ENCODE data around the gene CDC73.

The CDC73 gene

GRCh38 chr1:193083365-193084088, 38.3 kb upstream of the CDC73 start:
- ATAC-seq = no peak
- TF ChIP-seq ISL1 (CRISPR knock-in tag; IDR thresholded peaks at IDR 0.05) (no peak), ZFP3 (CRISPR knock-in tag; IDR thresholded peaks at IDR 0.05) (no peak), ESRRG (CRISPR knock-in tag; IDR thresholded peaks at IDR 0.05) (no peak), POU6F1 (CRISPR knock-in tag; IDR thresholded peaks at IDR 0.05; ENCODE audit: borderline replicate concordance, low read depth) (no peak), PATZ1 (CRISPR knock-in tag; IDR thresholded peaks at IDR 0.05; ENCODE audit: borderline replicate concordance) (no peak)

GRCh38 chr1:193085263-193085662, 36.6 kb upstream of the CDC73 start:
- no peak for ATAC-seq
- TF ChIP-seq RARB (CRISPR knock-in tag; IDR thresholded peaks at IDR 0.05) = no peak
- no peak for TF ChIP-seq OSR1 (CRISPR knock-in tag; IDR thresholded peaks at IDR 0.05)
- TF ChIP-seq ZNF8 (CRISPR knock-in tag; IDR thresholded peaks at IDR 0.05) = no peak
- TF ChIP-seq ARNTL (CRISPR knock-in tag; IDR thresholded peaks at IDR 0.05; ENCODE audit: borderline replicate concordance, low read depth) = no peak
- no peak for TF ChIP-seq ZNF565 (CRISPR knock-in tag; conservative IDR thresholded peaks at IDR 0.05; ENCODE audit: low read depth)
- TF ChIP-seq ISL1 (CRISPR knock-in tag; IDR thresholded peaks at IDR 0.05) = no peak
- TF ChIP-seq SNAI2 (CRISPR knock-in tag; IDR thresholded peaks at IDR 0.05) = no peak
- no peak for TF ChIP-seq TCF4 (CRISPR knock-in tag; IDR thresholded peaks at IDR 0.05; ENCODE audit: borderline replicate concordance)
- no peak for TF ChIP-seq PATZ1 (CRISPR knock-in tag; IDR thresholded peaks at IDR 0.05; ENCODE audit: borderline replicate concordance)
- no peak for TF ChIP-seq POU6F1 (CRISPR knock-in tag; IDR thresholded peaks at IDR 0.05; ENCODE audit: borderline replicate concordance, low read depth)
- TF ChIP-seq ZFP30 (CRISPR knock-in tag; IDR thresholded peaks at IDR 0.05) = no peak
- TF ChIP-seq CSDC2 (CRISPR knock-in tag; IDR thresholded peaks at IDR 0.05) = no peak
- TF ChIP-seq ZC3H10 (CRISPR knock-in tag; IDR thresholded peaks at IDR 0.05) = no peak
- TF ChIP-seq TOX (CRISPR knock-in tag; IDR thresholded peaks at IDR 0.05; ENCODE audit: borderline replicate concordance) = no peak
- no peak for TF ChIP-seq ZFP3 (CRISPR knock-in tag; IDR thresholded peaks at IDR 0.05)
- TF ChIP-seq CSRNP3 (CRISPR knock-in tag; IDR thresholded peaks at IDR 0.05) = no peak
- no peak for TF ChIP-seq BACH2 (CRISPR knock-in tag; IDR thresholded peaks at IDR 0.05; ENCODE audit: borderline replicate concordance)
- TF ChIP-seq TSHZ2 (CRISPR knock-in tag; IDR thresholded peaks at IDR 0.05) = no peak

Measured in SK-N-SH treated with all-trans-retinoic acid at 6 μM for 48 hours (cell line).